Measurements from ENCODE around the gene KCNMA1. TPM values are rescaled to one million over a fixed set of nuclear protein-coding genes. Genes with fewer than 3 reads are reported as not detected.
"Not testable (repeated sequence)": the region's sequence is repeated elsewhere in the genome, so short reads cannot be mapped to it uniquely, and the experiment has no call there.

KCNMA1 gene
- polyA plus RNA-seq, 3 donors = 3.1 to 4.1 (median 3.9) TPM

GRCh38 chr10:77664696-77665095 lies 27.1 kb upstream of the KCNMA1 start:
- DNase-seq (ENCODE audit: low read depth in 3 of 3, low spot score in 2 of 3) = no peak

- no peak for DNase-seq (ENCODE audit: low read depth in 3 of 3, low spot score in 2 of 3)
Observed at GRCh38 chr10:77664008-77664407, 26.4 kb upstream of the KCNMA1 start.

- DNase-seq (ENCODE audit: low read depth in 3 of 3, low spot score in 2 of 3) = no peak
Observed at GRCh38 chr10:77661674-77662073, 24.1 kb upstream of the KCNMA1 start.

GRCh38 chr10:77661100-77661499 lies 23.5 kb upstream of the KCNMA1 start:
- DNase-seq (ENCODE audit: low read depth in 3 of 3, low spot score in 2 of 3) = no peak

GRCh38 chr10:77659046-77659670 lies 21.6 kb upstream of the KCNMA1 start:
- not testable (repeated sequence) for DNase-seq (ENCODE audit: low read depth in 3 of 3, low spot score in 2 of 3)

GRCh38 chr10:77653210-77653609 lies 15.6 kb upstream of the KCNMA1 start:
- DNase-seq (ENCODE audit: low read depth in 3 of 3, low spot score in 2 of 3) = no peak

GRCh38 chr10:77649333-77650331 lies 12.0 kb upstream of the KCNMA1 start:
- DNase-seq (ENCODE audit: low read depth in 3 of 3, low spot score in 2 of 3) = no peak

- DNase-seq (ENCODE audit: low read depth in 3 of 3, low spot score in 2 of 3) = no peak
Observed at GRCh38 chr10:77648472-77648871, 10.9 kb upstream of the KCNMA1 start.

GRCh38 chr10:77647543-77648293 lies 10.1 kb upstream of the KCNMA1 start:
- no peak for DNase-seq (ENCODE audit: low read depth in 3 of 3, low spot score in 2 of 3)

- DNase-seq (ENCODE audit: low read depth in 3 of 3, low spot score in 2 of 3) = no peak
Observed at GRCh38 chr10:77644557-77645243, 7.1 kb upstream of the KCNMA1 start.

- no peak for DNase-seq (ENCODE audit: low read depth in 3 of 3, low spot score in 2 of 3)
Observed at GRCh38 chr10:77643795-77644468, 6.3 kb upstream of the KCNMA1 start.

- DNase-seq (ENCODE audit: low read depth in 3 of 3, low spot score in 2 of 3) = peak; percentile 58 to 79 (median 68)
Observed at GRCh38 chr10:77641788-77642397, 4.3 kb upstream of the KCNMA1 start.

GRCh38 chr10:77641344-77641743 lies 3.7 kb upstream of the KCNMA1 start:
- DNase-seq (ENCODE audit: low read depth in 3 of 3, low spot score in 2 of 3) = no peak

- no peak for DNase-seq (ENCODE audit: low read depth in 3 of 3, low spot score in 2 of 3)
Observed at GRCh38 chr10:77640167-77640566, 2.6 kb upstream of the KCNMA1 start.

- DNase-seq (ENCODE audit: low read depth in 3 of 3, low spot score in 2 of 3) = no peak
Observed at GRCh38 chr10:77639756-77640155, 2.1 kb upstream of the KCNMA1 start.

GRCh38 chr10:77638321-77639101 lies 903 bp upstream of the KCNMA1 start:
- no peak for DNase-seq (ENCODE audit: low read depth in 3 of 3, low spot score in 2 of 3)

GRCh38 chr10:77636967-77637531 lies 559 bp downstream of the KCNMA1 start:
- DNase-seq (ENCODE audit: low read depth in 3 of 3, low spot score in 2 of 3) = no peak

GRCh38 chr10:77636282-77636966 lies 1.2 kb downstream of the KCNMA1 start:
- no peak for DNase-seq (ENCODE audit: low read depth in 3 of 3, low spot score in 2 of 3)
